C1 segment of cervical spinal cord (tissue), 14 donors: Measurements from ENCODE around the gene FAM222B.
"Not testable (repeated sequence)": the region's sequence is repeated elsewhere in the genome, so short reads cannot be mapped to it uniquely, and the experiment has no call there.

ENCODE experiments used
- DNase-seq, 14 donors: peaks; one replicate each; lab custom pipeline; 2025; lab: John Stamatoyannopoulos, UW

FAM222B gene

GRCh38 chr17:28747051-28747691 is 95.4 kb downstream of the FAM222B start:
- peak in 13 of 14 donors; percentile 17 to 83 (median 66) for DNase-seq

DNA sequence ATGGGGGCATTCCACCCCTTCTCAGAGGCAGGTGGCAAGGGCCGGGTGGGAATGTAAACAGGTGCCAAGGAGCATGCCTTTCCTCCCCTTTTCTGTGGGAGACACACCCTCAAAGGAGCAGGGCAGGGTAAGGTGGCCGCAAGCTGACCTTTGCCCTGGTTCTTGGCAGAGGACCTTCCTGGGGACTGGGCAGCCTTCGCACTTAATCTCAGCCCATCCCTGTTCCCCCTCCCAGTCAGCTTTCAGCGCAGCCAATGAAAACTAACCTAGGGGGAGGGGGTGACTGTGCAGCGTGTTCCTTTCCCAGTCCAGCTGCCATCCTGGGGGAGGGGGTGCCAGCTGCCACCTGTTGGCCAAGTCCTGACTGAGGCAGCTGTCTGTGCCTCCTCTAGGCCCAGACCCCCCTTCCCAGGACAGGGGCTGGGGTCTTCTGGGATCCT is 96.0 kb downstream of the FAM222B start:
- peak in 11 of 14 donors; percentile 42 to 83 (median 66) for DNase-seq

GRCh38 chr17:28745786-28746411 is 96.7 kb downstream of the FAM222B start:
- DNase-seq: peak in 2 of 14 donors; percentile 54 to 62

- peak in 13 of 14 donors; percentile 39 to 90 (median 81) for DNase-seq
Observed at GRCh38 chr17:28744972-28745785, 97.4 kb downstream of the FAM222B start.

- peak in 10 of 14 donors; percentile 41 to 77 (median 63) for DNase-seq
Observed at GRCh38 chr17:28744104-28744971, 98.3 kb downstream of the FAM222B start.

- DNase-seq: peak in 12 of 14 donors; percentile 48 to 86 (median 70)
Observed at GRCh38 chr17:28743243-28744103, 99.1 kb downstream of the FAM222B start, which contains the start of gene TRAF4. Gene TRAF4 (plus strand): TSS chr17:28744011. CDS start chr17:28744113, 102 bp downstream.

DNA sequence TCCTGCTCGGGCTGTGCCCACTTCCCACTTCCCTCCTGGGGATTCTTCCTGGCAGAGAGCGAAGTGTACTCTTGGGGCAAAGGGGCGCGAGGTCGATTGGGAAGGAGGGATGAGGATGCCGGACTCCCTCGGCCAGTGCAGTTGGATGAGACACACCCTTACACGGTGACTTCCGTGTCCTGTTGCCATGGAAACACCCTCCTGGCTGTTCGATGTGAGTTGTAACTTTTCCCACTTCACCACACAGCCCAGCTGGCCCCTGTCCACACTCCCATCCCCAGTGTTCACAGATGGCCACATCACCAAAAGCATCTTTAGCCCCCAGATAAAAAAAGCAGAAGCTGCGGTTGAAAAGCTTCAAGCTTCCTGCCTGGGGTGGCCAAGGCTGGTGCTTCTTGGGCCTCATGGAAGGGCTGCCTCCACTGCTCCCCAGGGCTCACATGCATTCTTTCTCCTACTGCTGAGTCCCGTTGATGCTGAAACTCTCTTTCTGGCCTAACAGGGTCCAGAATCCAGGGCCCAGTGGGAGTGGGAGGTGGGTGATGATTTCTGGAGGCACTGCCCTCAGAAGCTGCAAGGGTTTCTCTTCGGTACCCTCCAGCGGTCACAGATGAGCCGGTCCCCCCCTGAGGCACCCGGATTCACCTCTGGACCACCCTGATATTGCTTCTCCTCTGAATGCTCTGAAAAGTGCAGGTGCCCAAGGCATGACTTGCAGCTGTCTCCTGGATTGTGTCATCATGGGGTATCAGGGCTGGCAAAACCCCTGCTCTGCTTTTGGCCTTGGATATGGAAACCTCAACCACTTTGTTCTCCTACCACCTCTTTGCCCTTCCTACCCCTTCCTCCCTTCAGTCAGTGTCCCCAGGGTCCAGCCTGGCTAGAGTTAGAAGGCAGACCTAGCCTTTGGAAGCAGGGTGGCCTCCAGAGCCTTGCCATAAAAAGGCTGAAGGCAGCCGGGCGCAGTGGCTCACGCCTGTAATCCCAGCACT is 100.9 kb downstream of the FAM222B start:
- peak in 1 of 14 donors; percentile 33 for DNase-seq

GRCh38 chr17:28740406-28741357 is 101.9 kb downstream of the FAM222B start:
- no peak for DNase-seq

GRCh38 chr17:28738680-28739384 is 103.8 kb downstream of the FAM222B start:
- DNase-seq: no peak

DNA sequence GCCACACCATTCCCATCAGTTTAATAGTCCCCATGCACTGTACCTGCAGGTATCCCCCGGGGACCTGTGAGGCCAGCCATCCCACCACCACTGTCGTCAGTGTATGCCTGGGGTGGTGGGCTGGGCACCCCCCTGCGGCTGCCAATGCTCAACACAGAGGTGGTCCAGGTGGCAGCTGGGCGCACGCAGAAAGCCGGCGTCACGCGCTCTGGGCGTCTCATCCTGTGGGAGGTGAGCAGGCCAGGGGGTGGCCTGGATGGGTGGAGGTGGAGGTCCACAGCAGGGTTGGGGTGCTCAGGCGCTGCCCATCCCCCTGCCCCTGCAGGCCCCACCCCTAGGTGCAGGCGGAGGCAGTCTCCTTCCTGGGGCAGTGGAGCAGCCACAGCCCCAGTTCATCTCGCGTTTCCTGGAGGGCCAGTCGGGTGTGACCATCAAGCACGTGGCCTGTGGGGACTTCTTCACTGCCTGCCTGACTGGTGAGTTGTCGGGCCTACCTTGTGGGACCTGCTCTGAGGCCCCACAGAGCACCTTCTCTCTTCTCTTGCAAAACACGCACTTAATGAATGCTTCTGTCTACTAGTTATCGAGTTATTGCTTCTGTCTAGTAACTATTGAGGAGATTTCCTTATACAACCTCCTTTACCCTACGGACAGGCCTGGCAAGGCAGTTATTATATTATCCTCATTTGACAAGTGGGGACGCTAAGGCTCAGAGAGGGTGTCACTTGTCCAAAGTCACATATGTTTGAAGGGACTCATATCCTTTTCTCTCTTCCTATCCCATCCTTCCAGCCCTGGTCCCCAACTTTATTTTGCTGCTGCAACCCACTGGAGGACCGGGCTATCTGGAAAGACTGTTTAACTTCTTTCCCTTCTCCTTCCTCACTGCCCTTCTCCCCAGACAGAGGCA is 104.6 kb downstream of the FAM222B start:
- no peak for DNase-seq

GRCh38 chr17:28737316-28737715 is 105.3 kb downstream of the FAM222B start:
- no peak for DNase-seq

DNA sequence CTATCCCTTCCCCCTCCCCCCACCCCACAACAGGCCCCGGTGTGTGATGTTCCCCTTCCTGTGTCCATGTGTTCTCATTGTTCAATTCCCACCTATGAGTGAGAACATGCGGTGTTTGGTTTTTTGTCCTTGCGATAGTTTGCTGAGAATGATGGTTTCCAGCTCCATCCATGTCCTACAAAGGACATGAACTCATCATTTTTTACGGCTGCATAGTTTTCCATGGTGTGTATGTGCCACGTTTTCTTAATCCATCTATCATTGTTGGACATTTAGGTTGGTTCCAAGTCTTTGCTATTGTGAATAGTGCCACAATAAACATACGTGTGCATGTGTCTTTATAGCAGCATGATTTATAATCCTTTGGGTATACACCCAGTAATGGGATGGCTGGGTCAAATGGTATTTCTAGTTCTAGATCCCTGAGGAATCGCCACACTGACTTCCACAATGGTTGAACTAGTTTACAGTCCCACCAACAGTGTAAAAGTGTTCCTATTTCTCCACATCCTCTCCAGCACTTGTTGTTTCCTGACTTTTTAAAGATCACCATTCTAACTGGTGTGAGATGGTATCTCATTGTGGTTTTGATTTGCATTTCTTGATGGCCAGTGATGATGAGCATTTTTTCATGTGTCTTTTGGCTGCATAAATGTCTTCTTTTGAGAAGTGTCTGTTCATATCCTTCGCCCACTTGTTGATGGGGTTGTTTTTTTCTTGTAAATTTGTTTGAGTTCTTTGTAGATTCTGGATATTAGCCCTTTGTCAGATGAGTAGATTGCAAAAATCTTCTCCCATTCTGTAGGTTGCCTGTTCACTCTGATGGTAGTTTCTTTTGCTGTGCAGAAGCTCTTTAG is 106.4 kb downstream of the FAM222B start:
- not testable (repeated sequence) for DNase-seq

GRCh38 chr17:28735242-28735722 is 107.3 kb downstream of the FAM222B start:
- DNase-seq: no peak

DNA sequence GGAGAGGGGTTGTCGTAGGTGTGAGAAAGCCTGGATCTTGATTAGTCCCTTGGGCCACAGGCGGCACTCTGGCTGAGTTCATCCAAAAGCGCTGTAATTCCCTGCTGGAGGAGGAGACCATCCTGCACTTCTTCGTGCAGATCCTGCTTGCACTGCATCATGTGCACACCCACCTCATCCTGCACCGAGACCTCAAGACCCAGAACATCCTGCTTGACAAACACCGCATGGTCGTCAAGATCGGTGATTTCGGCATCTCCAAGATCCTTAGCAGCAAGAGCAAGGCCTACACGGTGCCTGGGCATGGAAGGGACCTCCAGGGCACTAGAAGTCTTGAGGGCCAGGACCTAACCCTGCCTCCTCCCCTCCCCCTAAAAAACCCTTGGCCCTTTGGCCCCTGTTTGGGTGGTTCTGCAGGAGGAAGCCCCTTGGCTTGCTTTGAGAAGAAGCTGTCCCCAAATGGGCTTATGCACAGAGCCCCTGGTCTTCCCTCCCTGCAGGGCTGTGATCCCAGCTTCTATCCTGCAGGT is 107.8 kb downstream of the FAM222B start:
- no peak for DNase-seq

- DNase-seq: no peak
Observed at GRCh38 chr17:28733346-28733745, 109.2 kb downstream of the FAM222B start.
